ENCODE data around the gene DSC1. TPM values are rescaled to one million over a fixed set of nuclear protein-coding genes. Genes with fewer than 3 reads are reported as not detected.

Gene DSC1
- total and polyA plus RNA-seq, 2 experiments from 2014 or later = 0.30 TPM; not detected in 1

GRCh38 chr18:31176531-31176930 is 13.9 kb upstream of the DSC1 start:
- 94% methylated on average over 2 of the region's 2 CpGs for WGBS (ENCODE audit: low lambda C conversion rate, missing lambda C conversion rate)
- no peak for DNase-seq (ENCODE audit: low spot score)
- Histone ChIP-seq H3K27me3 (no peaks in the 10 kb centered on the region), H4K20me1 (ENCODE audit: insufficient read depth, poor library complexity, severe bottlenecking) (no peaks in the 10 kb centered on the region), H3K4me1 (ENCODE audit: insufficient read depth) (no peaks in the 10 kb centered on the region), H3K4me3 (no peak overlapping the region), H3K79me2 (no peaks in the 10 kb centered on the region), H3K27ac (no peak overlapping the region), H3K36me3 (replicated peaks; ENCODE audit: insufficient read depth, low read depth) (no peaks in the 10 kb centered on the region), H3K4me2 (no peak overlapping the region), H3K9me3 (ENCODE audit: low read depth) (no peaks in the 10 kb centered on the region), H2AFZ (no peak overlapping the region), H3K9me2 (replicated peaks; ENCODE audit: insufficient read depth) (no peaks in the 10 kb centered on the region)
- TF ChIP-seq, protein P1, sequence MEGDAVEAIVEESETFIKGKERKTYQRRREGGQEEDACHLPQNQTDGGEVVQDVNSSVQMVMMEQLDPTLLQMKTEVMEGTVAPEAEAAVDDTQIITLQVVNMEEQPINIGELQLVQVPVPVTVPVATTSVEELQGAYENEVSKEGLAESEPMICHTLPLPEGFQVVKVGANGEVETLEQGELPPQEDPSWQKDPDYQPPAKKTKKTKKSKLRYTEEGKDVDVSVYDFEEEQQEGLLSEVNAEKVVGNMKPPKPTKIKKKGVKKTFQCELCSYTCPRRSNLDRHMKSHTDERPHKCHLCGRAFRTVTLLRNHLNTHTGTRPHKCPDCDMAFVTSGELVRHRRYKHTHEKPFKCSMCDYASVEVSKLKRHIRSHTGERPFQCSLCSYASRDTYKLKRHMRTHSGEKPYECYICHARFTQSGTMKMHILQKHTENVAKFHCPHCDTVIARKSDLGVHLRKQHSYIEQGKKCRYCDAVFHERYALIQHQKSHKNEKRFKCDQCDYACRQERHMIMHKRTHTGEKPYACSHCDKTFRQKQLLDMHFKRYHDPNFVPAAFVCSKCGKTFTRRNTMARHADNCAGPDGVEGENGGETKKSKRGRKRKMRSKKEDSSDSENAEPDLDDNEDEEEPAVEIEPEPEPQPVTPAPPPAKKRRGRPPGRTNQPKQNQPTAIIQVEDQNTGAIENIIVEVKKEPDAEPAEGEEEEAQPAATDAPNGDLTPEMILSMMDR (IDR thresholded peaks at IDR 0.05; ENCODE audit: poor library complexity) = no peak
- TF ChIP-seq EZH2phosphoT487 (IDR thresholded peaks at IDR 0.05; ENCODE audit: low read depth, severe bottlenecking, unreplicated experiment) (no peak), EZH2 (IDR thresholded peaks at IDR 0.05; ENCODE audit: borderline replicate concordance) (no peak)

DNA sequence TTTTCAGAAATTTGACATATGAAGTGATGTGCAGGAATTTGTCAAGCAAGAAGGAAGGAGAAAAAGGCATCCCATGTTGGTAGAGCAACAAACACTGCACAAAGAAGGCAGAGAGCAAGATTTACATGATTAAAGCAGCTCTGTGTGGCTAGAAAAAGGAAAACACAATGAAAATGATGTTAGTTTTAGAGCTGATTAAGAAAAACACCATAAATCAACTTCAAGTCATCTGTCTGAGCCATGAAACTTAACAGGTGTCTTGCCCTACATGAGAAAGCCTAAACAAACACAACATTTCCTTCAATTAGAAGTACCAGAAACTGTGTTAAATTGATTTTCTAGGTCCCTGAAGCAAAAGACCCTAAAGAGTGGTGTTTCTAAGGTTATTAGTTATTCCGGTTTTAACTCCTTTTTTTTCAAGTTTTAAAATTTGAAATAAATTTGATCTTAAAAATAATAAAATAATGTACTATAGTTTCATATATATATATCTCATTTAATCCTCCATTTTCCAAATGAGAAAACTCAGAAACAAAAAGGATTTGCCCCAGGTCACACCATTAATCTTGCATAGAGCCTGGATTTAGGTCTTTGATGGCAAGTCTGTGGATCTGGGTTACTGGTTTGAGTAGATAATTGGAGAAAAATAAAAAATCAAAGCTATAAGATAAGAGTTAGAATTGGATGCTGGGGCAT is 8.6 kb upstream of the DSC1 start:
- 80% methylated on average over 1 of the region's 1 CpG for WGBS (ENCODE audit: low lambda C conversion rate, missing lambda C conversion rate)

DNA sequence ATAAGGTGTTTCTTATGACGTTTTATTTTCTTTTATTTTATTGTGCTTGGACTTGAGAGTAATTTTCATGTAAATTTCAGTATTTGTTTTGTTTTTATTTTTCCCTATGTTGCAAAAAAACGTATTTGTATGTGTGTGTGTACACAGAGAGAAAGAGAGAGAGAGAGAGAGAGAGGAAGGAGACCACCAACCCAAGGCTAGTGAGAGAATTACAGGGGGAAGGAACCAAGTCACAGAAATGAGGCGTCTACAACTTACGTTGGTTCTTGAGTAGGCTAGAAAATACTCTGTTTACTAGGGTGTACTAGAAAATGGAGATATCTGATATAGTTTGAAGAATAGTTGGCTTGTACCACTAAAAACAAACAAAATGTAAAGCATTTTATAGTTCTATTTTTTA is 7.7 kb upstream of the DSC1 start:
- H3K4me2 ChIP-seq = no peak overlapping the region
- WGBS (ENCODE audit: low lambda C conversion rate, missing lambda C conversion rate) = 82% methylated on average over 4 of the region's 4 CpGs
- no peaks in the 10 kb centered on the region for H3K79me2 ChIP-seq
- DNase-seq (ENCODE audit: low spot score) = no peak
- H3K4me1 ChIP-seq (ENCODE audit: insufficient read depth) = no peaks in the 10 kb centered on the region
- H3K9me3 ChIP-seq (ENCODE audit: low read depth) = no peaks in the 10 kb centered on the region
- H2AFZ ChIP-seq = no peak overlapping the region
- H4K20me1 ChIP-seq (ENCODE audit: insufficient read depth, poor library complexity, severe bottlenecking) = no peaks in the 10 kb centered on the region
- H3K4me3 ChIP-seq = no peak overlapping the region
- no peaks in the 10 kb centered on the region for H3K27me3 ChIP-seq
- no peaks in the 10 kb centered on the region for H3K9me2 ChIP-seq (replicated peaks; ENCODE audit: insufficient read depth)
- H3K27ac ChIP-seq = no peak overlapping the region
- H3K36me3 ChIP-seq (replicated peaks; ENCODE audit: insufficient read depth, low read depth) = no peaks in the 10 kb centered on the region
- TF ChIP-seq EZH2 (IDR thresholded peaks at IDR 0.05; ENCODE audit: borderline replicate concordance) (no peak), EZH2phosphoT487 (IDR thresholded peaks at IDR 0.05; ENCODE audit: low read depth, severe bottlenecking, unreplicated experiment) (no peak)
- TF ChIP-seq, protein P1 (IDR thresholded peaks at IDR 0.05; ENCODE audit: poor library complexity) = no peak

More for the DNA sequence above, 8.6 kb upstream of the DSC1 start:
- Histone ChIP-seq H3K9me2 (replicated peaks; ENCODE audit: insufficient read depth) (no peaks in the 10 kb centered on the region), H3K27me3 (no peaks in the 10 kb centered on the region), H3K79me2 (no peaks in the 10 kb centered on the region), H4K20me1 (ENCODE audit: insufficient read depth, poor library complexity, severe bottlenecking) (no peaks in the 10 kb centered on the region), H3K9me3 (ENCODE audit: low read depth) (no peaks in the 10 kb centered on the region), H3K36me3 (replicated peaks; ENCODE audit: insufficient read depth, low read depth) (no peaks in the 10 kb centered on the region), H2AFZ (no peak overlapping the region), H3K4me1 (ENCODE audit: insufficient read depth) (no peaks in the 10 kb centered on the region), H3K27ac (no peak overlapping the region), H3K4me2 (no peak overlapping the region), H3K4me3 (no peak overlapping the region)
- DNase-seq (ENCODE audit: low spot score) = no peak
- TF ChIP-seq, protein P1 (IDR thresholded peaks at IDR 0.05; ENCODE audit: poor library complexity) = no peak
- no peak for TF ChIP-seq EZH2 (IDR thresholded peaks at IDR 0.05; ENCODE audit: borderline replicate concordance)
- TF ChIP-seq EZH2phosphoT487 (IDR thresholded peaks at IDR 0.05; ENCODE audit: low read depth, severe bottlenecking, unreplicated experiment) = no peak

All from hepatocyte (in vitro differentiated cells).